Astrocyte (in vitro differentiated cells and primary cell): ENCODE data around the gene TBX2. TPM values are rescaled to one million over a fixed set of nuclear protein-coding genes. Genes with fewer than 3 reads are reported as not detected.

Source experiments
- DNase-seq: peaks from one replicate; pipeline ENCODE4 v3.0.0-alpha.2; 2010; ENCODE audit warnings: low read depth
- FAIRE-seq: peaks from 2 replicates; lab custom pipeline; 2011; peaks lifted over from hg19 to GRCh38; lab: Jason Lieb, UNC
- H2AFZ ChIP-seq: 2 replicates; pipeline ENCODE4 v1.6.0; 2012; ENCODE audit warnings: low read depth, low read length, inconsistent platforms
- H3K27ac ChIP-seq: 2 replicates; pipeline ENCODE4 v1.5.1; 2011; ENCODE audit warnings: low read depth, low read length, inconsistent platforms
- H3K27me3 ChIP-seq: 2 replicates; pipeline ENCODE4 v1.6.0; 2011; ENCODE audit warnings: low read length, inconsistent platforms; ENCODE audit not compliant: insufficient read depth
- H3K36me3 ChIP-seq: 2 replicates; pipeline ENCODE4 v1.5.1; 2011; ENCODE audit warnings: low read length, inconsistent platforms; ENCODE audit not compliant: insufficient read depth
- H3K4me1 ChIP-seq: 2 replicates; pipeline ENCODE4 v1.5.1; 2011; ENCODE audit warnings: low read length, inconsistent platforms; ENCODE audit not compliant: insufficient read depth
- H3K4me2 ChIP-seq: 2 replicates; pipeline ENCODE4 v1.6.0; 2012; ENCODE audit warnings: low read length, inconsistent platforms
- H3K4me3 ChIP-seq: 2 replicates; pipeline ENCODE4 v1.5.1; 2011; ENCODE audit warnings: low read depth, mild to moderate bottlenecking, low read length, inconsistent platforms; ENCODE audit not compliant: insufficient read depth
- H3K79me2 ChIP-seq: 2 replicates; pipeline ENCODE4 v1.6.0; 2012; ENCODE audit warnings: mild to moderate bottlenecking, low read length, inconsistent platforms; ENCODE audit not compliant: insufficient read depth
- H3K9ac ChIP-seq: 2 replicates; pipeline ENCODE4 v1.6.0; 2012; ENCODE audit warnings: mild to moderate bottlenecking, low read length, inconsistent platforms
- H3K9me3 ChIP-seq: 2 replicates; pipeline ENCODE4 v1.5.1; 2012; ENCODE audit warnings: low read depth, mild to moderate bottlenecking, low read length, inconsistent platforms; ENCODE audit not compliant: insufficient read depth
- H4K20me1 ChIP-seq: 2 replicates; pipeline ENCODE4 v1.6.0; 2012; ENCODE audit warnings: low read length, inconsistent platforms; ENCODE audit not compliant: insufficient read depth
- H3K27ac Mint-ChIP-seq: one replicate; pipeline ENCODE4 v1.8.0; 2021; ENCODE audit warnings: mild to moderate bottlenecking, mixed read lengths; ENCODE audit not compliant: unreplicated experiment
- H3K27me3 Mint-ChIP-seq: one replicate; pipeline ENCODE4 v1.8.0; 2021; ENCODE audit warnings: low read depth, mixed read lengths; ENCODE audit not compliant: unreplicated experiment
- H3K36me3 Mint-ChIP-seq: one replicate; pipeline ENCODE4 v1.8.0; 2021; ENCODE audit warnings: low read depth, mixed read lengths; ENCODE audit not compliant: unreplicated experiment
- H3K4me1 Mint-ChIP-seq: one replicate; pipeline ENCODE4 v1.8.0; 2021; ENCODE audit warnings: low read depth, mixed read lengths; ENCODE audit not compliant: unreplicated experiment
- H3K4me3 Mint-ChIP-seq: one replicate; pipeline ENCODE4 v1.8.0; 2021; ENCODE audit warnings: mild to moderate bottlenecking, moderate library complexity, mixed read lengths; ENCODE audit not compliant: unreplicated experiment
- H3K9me3 Mint-ChIP-seq: one replicate; pipeline ENCODE4 v1.8.0; 2021; ENCODE audit warnings: mild to moderate bottlenecking, mixed read lengths; ENCODE audit not compliant: unreplicated experiment
- EZH2 ChIP-seq: IDR thresholded peaks from 2 replicates; pipeline ENCODE4 v1.6.1; 2012; ENCODE audit warnings: mild to moderate bottlenecking, low read length, inconsistent platforms; ENCODE audit not compliant: insufficient read depth
- total RNA-seq: library from RNA; stranded (reverse); gene quantifications from 2 replicates; pipeline ENCODE4 v1.2.1, GENCODE V29; 2021
- TF ChIP-seq, protein P1 (sequence below): IDR thresholded peaks from 2 replicates; pipeline ENCODE4 v1.5.1; 2011; ENCODE audit warnings: low read depth, mild to moderate bottlenecking, inconsistent platforms, low read length, moderate library complexity; ENCODE audit not compliant: insufficient read depth

TBX2 gene
- total RNA-seq, 1 donor from 2014 or later = 0.50 TPM

DNA sequence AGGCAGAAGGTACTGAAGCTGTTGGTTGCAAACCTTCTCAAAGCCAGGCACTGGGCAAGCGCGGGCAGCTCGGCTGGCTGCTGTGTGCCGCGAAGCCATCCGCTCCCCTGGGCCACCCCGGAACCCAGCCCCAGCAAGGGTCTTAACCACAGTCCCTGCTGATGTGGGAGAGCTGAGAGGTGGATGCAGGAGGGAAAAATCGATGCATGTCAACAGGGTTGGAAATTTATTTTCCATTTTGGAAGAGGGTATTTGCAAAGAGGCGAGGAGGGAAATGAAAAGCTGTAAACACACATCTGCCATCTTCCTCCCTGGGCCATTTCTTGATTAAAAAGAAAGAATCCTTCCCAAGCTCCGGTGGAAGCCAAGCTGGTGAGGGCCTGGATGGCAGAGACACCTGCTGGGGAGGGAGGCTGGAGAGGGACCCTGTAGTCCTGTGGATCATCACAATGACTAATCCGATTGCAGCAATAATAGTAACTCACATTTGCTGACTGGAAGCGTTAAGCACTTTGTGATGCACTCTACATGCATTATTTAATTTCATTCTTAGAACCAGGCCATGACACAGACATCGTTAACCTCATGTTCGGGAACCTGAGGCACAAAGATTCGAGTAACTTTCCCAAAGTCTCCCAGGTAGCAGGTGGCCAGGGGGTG, 13.9 kb upstream of the TBX2 start:
- Histone ChIP-seq H2AFZ (no peak overlapping the region), H3K9me3 (no peaks in the 10 kb centered on the region), H3K4me3 (no peak overlapping the region), H3K27me3 (no peaks in the 10 kb centered on the region), H3K79me2 (no peaks in the 10 kb centered on the region), H3K4me2 (no peak overlapping the region), H3K4me1 (no peaks in the 10 kb centered on the region), H3K27ac (no peak overlapping the region), H3K9ac (no peak overlapping the region), H3K36me3 (no peaks in the 10 kb centered on the region), H4K20me1 (no peaks in the 10 kb centered on the region)
- Mint-ChIP-seq H3K27me3 (peaks cover 33% of the 10 kb centered on the region), H3K9me3 (peaks cover 2% of the 10 kb centered on the region), H3K4me3 (no peak overlapping the region), H3K4me1 (no peaks in the 10 kb centered on the region), H3K27ac (no peak overlapping the region), H3K36me3 (peaks cover 5% of the 10 kb centered on the region)
- no peak for FAIRE-seq
- no peak for DNase-seq
- TF ChIP-seq, protein P1, sequence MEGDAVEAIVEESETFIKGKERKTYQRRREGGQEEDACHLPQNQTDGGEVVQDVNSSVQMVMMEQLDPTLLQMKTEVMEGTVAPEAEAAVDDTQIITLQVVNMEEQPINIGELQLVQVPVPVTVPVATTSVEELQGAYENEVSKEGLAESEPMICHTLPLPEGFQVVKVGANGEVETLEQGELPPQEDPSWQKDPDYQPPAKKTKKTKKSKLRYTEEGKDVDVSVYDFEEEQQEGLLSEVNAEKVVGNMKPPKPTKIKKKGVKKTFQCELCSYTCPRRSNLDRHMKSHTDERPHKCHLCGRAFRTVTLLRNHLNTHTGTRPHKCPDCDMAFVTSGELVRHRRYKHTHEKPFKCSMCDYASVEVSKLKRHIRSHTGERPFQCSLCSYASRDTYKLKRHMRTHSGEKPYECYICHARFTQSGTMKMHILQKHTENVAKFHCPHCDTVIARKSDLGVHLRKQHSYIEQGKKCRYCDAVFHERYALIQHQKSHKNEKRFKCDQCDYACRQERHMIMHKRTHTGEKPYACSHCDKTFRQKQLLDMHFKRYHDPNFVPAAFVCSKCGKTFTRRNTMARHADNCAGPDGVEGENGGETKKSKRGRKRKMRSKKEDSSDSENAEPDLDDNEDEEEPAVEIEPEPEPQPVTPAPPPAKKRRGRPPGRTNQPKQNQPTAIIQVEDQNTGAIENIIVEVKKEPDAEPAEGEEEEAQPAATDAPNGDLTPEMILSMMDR = no peak
- TF ChIP-seq EZH2 = no peak

DNA sequence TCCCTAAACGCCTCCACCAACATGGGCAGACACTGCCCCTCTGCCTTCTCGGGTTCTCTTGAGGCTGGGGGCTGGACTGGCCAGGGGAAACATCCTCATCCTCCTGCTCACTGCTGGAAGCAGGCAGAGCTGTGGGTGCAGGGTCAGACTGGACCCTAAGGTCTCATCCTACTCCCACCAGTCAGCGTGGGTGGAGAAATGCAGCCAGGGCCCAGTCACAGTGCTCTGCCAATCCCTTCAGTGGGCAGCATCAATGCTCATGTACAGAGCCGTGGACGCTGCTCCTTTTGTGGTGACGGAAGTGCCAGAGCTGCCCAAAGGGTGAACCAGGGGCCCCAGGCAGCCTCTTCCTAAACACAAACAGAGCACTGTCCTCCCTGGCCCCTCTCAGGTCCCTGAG, 13.4 kb upstream of the TBX2 start:
- Histone ChIP-seq H4K20me1 (no peaks in the 10 kb centered on the region), H3K4me1 (no peaks in the 10 kb centered on the region), H3K4me3 (no peak overlapping the region), H3K4me2 (no peak overlapping the region), H3K27ac (no peak overlapping the region), H3K36me3 (no peaks in the 10 kb centered on the region), H2AFZ (no peak overlapping the region), H3K9me3 (no peaks in the 10 kb centered on the region), H3K27me3 (no peaks in the 10 kb centered on the region), H3K9ac (no peak overlapping the region), H3K79me2 (no peaks in the 10 kb centered on the region)
- no peak overlapping the region for H3K4me3 Mint-ChIP-seq
- no peaks in the 10 kb centered on the region for H3K4me1 Mint-ChIP-seq
- TF ChIP-seq, protein P1 = no peak
- TF ChIP-seq EZH2 = no peak
- no peak for FAIRE-seq
- H3K27ac Mint-ChIP-seq = no peak overlapping the region
- peaks cover 5% of the 10 kb centered on the region for H3K36me3 Mint-ChIP-seq
- no peak for DNase-seq
- H3K27me3 Mint-ChIP-seq = peaks cover 38% of the 10 kb centered on the region
- peaks cover 2% of the 10 kb centered on the region for H3K9me3 Mint-ChIP-seq

DNA sequence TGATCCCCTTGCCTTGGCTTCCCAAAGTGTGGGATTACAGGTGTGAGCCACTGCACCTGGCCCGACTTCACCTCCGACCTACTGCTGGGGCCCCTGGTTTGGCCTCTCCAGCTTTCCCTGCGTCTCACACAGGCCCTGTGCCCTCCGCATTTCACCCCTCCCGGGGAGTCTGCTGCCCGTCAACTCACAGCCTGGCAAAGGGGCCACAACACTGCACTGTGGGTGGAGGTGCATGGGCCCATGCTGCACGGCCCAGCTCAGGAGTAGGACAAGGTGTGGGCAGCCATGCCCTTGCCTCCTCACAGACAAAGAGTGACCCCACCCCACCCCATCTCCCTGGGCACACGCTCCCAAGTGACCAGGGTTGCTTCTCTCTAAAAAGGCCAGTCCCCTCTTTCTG, 12.6 kb upstream of the TBX2 start:
- Histone ChIP-seq H3K79me2 (no peaks in the 10 kb centered on the region), H3K27ac (no peak overlapping the region), H2AFZ (no peak overlapping the region), H3K27me3 (no peaks in the 10 kb centered on the region), H3K9me3 (no peaks in the 10 kb centered on the region), H3K4me2 (no peak overlapping the region), H3K4me3 (no peak overlapping the region), H4K20me1 (no peaks in the 10 kb centered on the region), H3K36me3 (no peaks in the 10 kb centered on the region), H3K9ac (no peak overlapping the region), H3K4me1 (no peaks in the 10 kb centered on the region)
- no peak overlapping the region for H3K27ac Mint-ChIP-seq
- no peak overlapping the region for H3K4me3 Mint-ChIP-seq
- peaks cover 45% of the 10 kb centered on the region for H3K27me3 Mint-ChIP-seq
- DNase-seq (no peak), FAIRE-seq (no peak)
- H3K4me1 Mint-ChIP-seq = no peaks in the 10 kb centered on the region
- peaks cover 2% of the 10 kb centered on the region for H3K9me3 Mint-ChIP-seq
- no peak for TF ChIP-seq EZH2
- TF ChIP-seq, protein P1 = no peak
- H3K36me3 Mint-ChIP-seq = peaks cover 3% of the 10 kb centered on the region
